ENCODE measurements around the gene PARVA. TPM values are rescaled to one million over a fixed set of nuclear protein-coding genes. Genes with fewer than 3 reads are reported as not detected.

The PARVA gene
- total and polyA plus RNA-seq, 2 of the 8 experiments (the other 6 are each of a cell fraction or from before 2014, with no cell fraction given) = 3.1 to 13.5 TPM

GRCh38 chr11:12399355-12399754 lies 22.0 kb downstream of the PARVA start (continued):
- TF ChIP-seq CHD7 (IDR thresholded peaks at IDR 0.05; ENCODE audit: insufficient replicate concordance, low read length) = no peak
- no peak for TF ChIP-seq CTBP2 (IDR thresholded peaks at IDR 0.05; ENCODE audit: borderline replicate concordance, insufficient read depth, insufficient read length, low read length)
- TF ChIP-seq CHD1 (IDR thresholded peaks at IDR 0.05; ENCODE audit: low read depth, low read length) = no peak
- no peak for TF ChIP-seq HDAC6 (IDR thresholded peaks at IDR 0.05; ENCODE audit: low read depth, low read length)
- no peak for TF ChIP-seq POLR2AphosphoS5 (IDR thresholded peaks at IDR 0.05; ENCODE audit: low read depth, low read length)
- no peak for TF ChIP-seq TEAD4 (IDR thresholded peaks at IDR 0.05; ENCODE audit: low read depth, low read length)
- TF ChIP-seq CBX5 (IDR thresholded peaks at IDR 0.05; ENCODE audit: low read depth, low read length) = no peak
- no peak for TF ChIP-seq SIRT6 (IDR thresholded peaks at IDR 0.05; ENCODE audit: low read length)
- no peak for TF ChIP-seq BACH1 (IDR thresholded peaks at IDR 0.05; ENCODE audit: low read length)
- TF ChIP-seq CTCF (IDR thresholded peaks at IDR 0.05; ENCODE audit: control extremely low read depth in 1 of 3, insufficient read depth in 1 of 3, low read depth in 1 of 3, low read length in 3 of 3) = no peak

All from H1 (cell line).